T-helper 1 cell treated with Interleukin-12 subunit alpha and Interleukin-12 subunit beta and Interleukin-4 antibody, amounts not matched to agents 30 μg/mL and 1 μg/mL, for 36 hours (primary cell): Measurements from ENCODE around the gene CELF2.
"Not testable (repeated sequence)": the region's sequence is repeated elsewhere in the genome, so short reads cannot be mapped to it uniquely, and the experiment has no call there.

ENCODE experiments used
- H3K27ac Mint-ChIP-seq: one replicate; pipeline ENCODE4 v1.8.0; 2021; ENCODE audit warnings: mild to moderate bottlenecking, mixed read lengths
- H3K27me3 Mint-ChIP-seq: one replicate; pipeline ENCODE4 v1.8.0; 2021; ENCODE audit warnings: low read depth, mixed read lengths
- H3K36me3 Mint-ChIP-seq: one replicate; pipeline ENCODE4 v1.8.0; 2021; ENCODE audit warnings: low read depth, mixed read lengths
- H3K4me1 Mint-ChIP-seq: one replicate; pipeline ENCODE4 v1.8.0; 2021; ENCODE audit warnings: low read depth, mixed read lengths
- H3K4me3 Mint-ChIP-seq: one replicate; pipeline ENCODE4 v1.8.0; 2021; ENCODE audit warnings: mild to moderate bottlenecking, moderate library complexity, mixed read lengths
- H3K9me3 Mint-ChIP-seq: one replicate; pipeline ENCODE4 v1.8.0; 2021; ENCODE audit warnings: mixed read lengths

Gene CELF2

GRCh38 chr10:11358011-11358410, 340.3 kb downstream of the CELF2 start:
- H3K9me3 Mint-ChIP-seq: no peaks in the 10 kb centered on the region
- peaks cover 3% of the 10 kb centered on the region for H3K4me1 Mint-ChIP-seq
- H3K27me3 Mint-ChIP-seq: no peaks in the 10 kb centered on the region
- no peak overlapping the region for H3K4me3 Mint-ChIP-seq
- H3K27ac Mint-ChIP-seq: no peak overlapping the region
- H3K36me3 Mint-ChIP-seq: no peaks in the 10 kb centered on the region

GRCh38 chr10:11358923-11359575, 341.4 kb downstream of the CELF2 start:
- Mint-ChIP-seq H3K36me3 (no peaks in the 10 kb centered on the region), H3K9me3 (no peaks in the 10 kb centered on the region), H3K27ac (no peak overlapping the region), H3K4me1 (no peaks in the 10 kb centered on the region), H3K27me3 (no peaks in the 10 kb centered on the region), H3K4me3 (no peak overlapping the region)

- no peak overlapping the region for H3K4me3 Mint-ChIP-seq
- no peaks in the 10 kb centered on the region for H3K27me3 Mint-ChIP-seq
- H3K4me1 Mint-ChIP-seq: no peaks in the 10 kb centered on the region
- no peaks in the 10 kb centered on the region for H3K9me3 Mint-ChIP-seq
- H3K36me3 Mint-ChIP-seq: no peaks in the 10 kb centered on the region
- no peak overlapping the region for H3K27ac Mint-ChIP-seq
These were observed 342.2 kb downstream of the CELF2 start for GRCh38 chr10:11359869-11360268.

- Mint-ChIP-seq H3K9me3 (no peaks in the 10 kb centered on the region), H3K36me3 (no peaks in the 10 kb centered on the region), H3K27me3 (no peaks in the 10 kb centered on the region), H3K4me3 (no peak overlapping the region), H3K27ac (no peak overlapping the region), H3K4me1 (peaks cover 5% of the 10 kb centered on the region)
These were observed 345.8 kb downstream of the CELF2 start for GRCh38 chr10:11363497-11363896.

GRCh38 chr10:11364241-11364640, 346.6 kb downstream of the CELF2 start:
- Mint-ChIP-seq H3K4me3 (no peak overlapping the region), H3K4me1 (peaks cover 7% of the 10 kb centered on the region), H3K9me3 (no peaks in the 10 kb centered on the region), H3K27ac (no peak overlapping the region), H3K27me3 (no peaks in the 10 kb centered on the region), H3K36me3 (no peaks in the 10 kb centered on the region)

GRCh38 chr10:11366889-11367288, 349.2 kb downstream of the CELF2 start:
- not testable (repeated sequence) for H3K36me3 Mint-ChIP-seq, H3K4me3 Mint-ChIP-seq

GRCh38 chr10:11367505-11367904, 349.8 kb downstream of the CELF2 start:
- Mint-ChIP-seq H3K4me1 (peaks cover 7% of the 10 kb centered on the region), H3K27ac (no peak overlapping the region), H3K27me3 (peaks cover 2% of the 10 kb centered on the region), H3K36me3 (no peaks in the 10 kb centered on the region), H3K9me3 (no peaks in the 10 kb centered on the region), H3K4me3 (no peak overlapping the region)

More at GRCh38 chr10:11366889-11367288, 349.2 kb downstream of the CELF2 start:
- H3K27ac Mint-ChIP-seq, H3K4me1 Mint-ChIP-seq, H3K9me3 Mint-ChIP-seq, H3K27me3 Mint-ChIP-seq: not testable (repeated sequence)

- no peak overlapping the region for H3K4me3 Mint-ChIP-seq
- no peak overlapping the region for H3K27ac Mint-ChIP-seq
- no peaks in the 10 kb centered on the region for H3K9me3 Mint-ChIP-seq
- H3K27me3 Mint-ChIP-seq: peaks cover 9% of the 10 kb centered on the region
- no peaks in the 10 kb centered on the region for H3K36me3 Mint-ChIP-seq
- H3K4me1 Mint-ChIP-seq: peaks cover under 1% of the 10 kb centered on the region
These were observed 356.1 kb downstream of the CELF2 start for GRCh38 chr10:11373717-11374171.

- Mint-ChIP-seq H3K9me3 (no peaks in the 10 kb centered on the region), H3K27me3 (peaks cover 9% of the 10 kb centered on the region), H3K4me1 (no peaks in the 10 kb centered on the region), H3K27ac (no peak overlapping the region), H3K36me3 (no peaks in the 10 kb centered on the region), H3K4me3 (no peak overlapping the region)
These were observed 359.6 kb downstream of the CELF2 start for GRCh38 chr10:11377267-11377666.

GRCh38 chr10:11378835-11379234, 361.2 kb downstream of the CELF2 start:
- Mint-ChIP-seq H3K4me3 (no peak overlapping the region), H3K36me3 (no peaks in the 10 kb centered on the region), H3K9me3 (no peaks in the 10 kb centered on the region), H3K27me3 (peaks cover 7% of the 10 kb centered on the region), H3K27ac (no peak overlapping the region), H3K4me1 (no peaks in the 10 kb centered on the region)

GRCh38 chr10:11379771-11380170, 362.1 kb downstream of the CELF2 start:
- no peak overlapping the region for H3K4me3 Mint-ChIP-seq
- no peak overlapping the region for H3K27ac Mint-ChIP-seq
- peaks cover 11% of the 10 kb centered on the region for H3K27me3 Mint-ChIP-seq
- no peaks in the 10 kb centered on the region for H3K36me3 Mint-ChIP-seq
- H3K4me1 Mint-ChIP-seq: no peaks in the 10 kb centered on the region
- H3K9me3 Mint-ChIP-seq: no peaks in the 10 kb centered on the region

- no peaks in the 10 kb centered on the region for H3K9me3 Mint-ChIP-seq
- no peak overlapping the region for H3K27ac Mint-ChIP-seq
- H3K27me3 Mint-ChIP-seq: peaks cover 8% of the 10 kb centered on the region
- H3K36me3 Mint-ChIP-seq: no peaks in the 10 kb centered on the region
- H3K4me3 Mint-ChIP-seq: no peak overlapping the region
- H3K4me1 Mint-ChIP-seq: no peaks in the 10 kb centered on the region
These were observed 363.4 kb downstream of the CELF2 start for GRCh38 chr10:11381023-11381422.

- peaks cover 8% of the 10 kb centered on the region for H3K27me3 Mint-ChIP-seq
- no peaks in the 10 kb centered on the region for H3K4me1 Mint-ChIP-seq
- H3K9me3 Mint-ChIP-seq: no peaks in the 10 kb centered on the region
- H3K4me3 Mint-ChIP-seq: no peak overlapping the region
- H3K36me3 Mint-ChIP-seq: no peaks in the 10 kb centered on the region
- H3K27ac Mint-ChIP-seq: no peak overlapping the region
These were observed 363.8 kb downstream of the CELF2 start for GRCh38 chr10:11381511-11381910.

- Mint-ChIP-seq H3K27me3 (peaks cover 8% of the 10 kb centered on the region), H3K4me1 (no peaks in the 10 kb centered on the region), H3K27ac (no peak overlapping the region), H3K36me3 (no peaks in the 10 kb centered on the region), H3K4me3 (no peak overlapping the region), H3K9me3 (no peaks in the 10 kb centered on the region)
These were observed 364.5 kb downstream of the CELF2 start for GRCh38 chr10:11382187-11382586.

GRCh38 chr10:11386044-11386443, 368.4 kb downstream of the CELF2 start:
- no peak overlapping the region for H3K27ac Mint-ChIP-seq
- H3K4me1 Mint-ChIP-seq: no peaks in the 10 kb centered on the region
- H3K9me3 Mint-ChIP-seq: no peaks in the 10 kb centered on the region
- H3K4me3 Mint-ChIP-seq: no peak overlapping the region
- no peaks in the 10 kb centered on the region for H3K36me3 Mint-ChIP-seq
- peaks cover 8% of the 10 kb centered on the region for H3K27me3 Mint-ChIP-seq
